Endothelial cell of umbilical vein (primary cell): Measurements from ENCODE around the gene HDAC7. TPM values are rescaled to one million over a fixed set of nuclear protein-coding genes. Genes with fewer than 3 reads are reported as not detected.
A peak's percentile ranks its signal among the peaks of the same experiment; 100 is the strongest.

Source experiments
- BruUV-seq: library from RNA; stranded (reverse); fragments of 400-500 nt; replicated peaks from 2 replicates; lab custom pipeline; 2021; lab: Mats Ljungman, UMichigan
- CTCF ChIA-PET: fragments of 300-600, 350-600 bp; sonication (Branson Sonifier 250); formaldehyde crosslinking; loops from one replicate; lab custom pipeline; 2021; ENCODE audit warnings: antibody characterized with exemption, inconsistent platforms; lab: Charles Lee
- POLR2A ChIA-PET: fragments of 300-600, 350-600 bp; sonication (Branson Sonifier 250); formaldehyde crosslinking; loops from one replicate; lab custom pipeline; 2021; ENCODE audit warnings: antibody characterized with exemption, inconsistent platforms; lab: Charles Lee
- DNase-seq: peaks from one replicate; pipeline ENCODE4 v3.0.0-alpha.2; 2011; ENCODE audit warnings: low read depth, low spot score
- FAIRE-seq: peaks from 2 replicates; lab custom pipeline; 2011; peaks lifted over from hg19 to GRCh38; lab: Jason Lieb, UNC
- H2AFZ ChIP-seq: 2 replicates; pipeline ENCODE4 v1.6.0; 2012; ENCODE audit warnings: low read depth, low read length, control low read depth, inconsistent platforms
- H3K27ac ChIP-seq: 2 replicates; pipeline ENCODE4 v1.5.1; 2011; ENCODE audit warnings: low read depth, mild to moderate bottlenecking, control low read depth, low read length, moderate library complexity; ENCODE audit not compliant: insufficient read depth
- H3K27me3 ChIP-seq, 2 experiments: 2 replicates each; pipeline versions ENCODE4 v1.6.0 to v1.6.1; 2011; ENCODE audit warnings: low read length in 2 of 2, mixed read lengths in 1 of 2; ENCODE audit not compliant: control insufficient read depth in 2 of 2, insufficient read depth in 2 of 2
- H3K36me3 ChIP-seq, 2 experiments: 2 replicates in 1 of 2; 3 replicates in 1 of 2; pipeline ENCODE4 v1.5.1; 2011; ENCODE audit warnings: low read length in 2 of 2, mild to moderate bottlenecking in 1 of 2, moderate library complexity in 1 of 2; ENCODE audit not compliant: control insufficient read depth in 2 of 2, insufficient read depth in 2 of 2; ENCODE audit errors: extremely low read depth in 1 of 2
- H3K4me1 ChIP-seq: 3 replicates; pipeline ENCODE4 v1.5.1; 2011; ENCODE audit warnings: mild to moderate bottlenecking, low read length; ENCODE audit not compliant: control insufficient read depth, insufficient read depth; ENCODE audit errors: extremely low read depth
- H3K4me2 ChIP-seq: 2 replicates; pipeline ENCODE4 v1.6.1; 2011; ENCODE audit warnings: low read length, control low read depth, mixed read lengths; ENCODE audit not compliant: insufficient read depth
- H3K4me3 ChIP-seq, 3 experiments: fragments of 200-600 bp in 1 of 3; sonication (generic), shearing (Covaris generic) in 1 of 3; replicated peaks in 1 of 3; 2 replicates each; pipeline ENCODE4 v1.5.1; 2011 to 2016; ENCODE audit warnings: control low read depth in 3 of 3, low read length in 3 of 3, mild to moderate bottlenecking in 2 of 3, inconsistent platforms in 1 of 3, low read depth in 1 of 3, moderate library complexity in 1 of 3; ENCODE audit not compliant: insufficient read depth in 1 of 3
- H3K79me2 ChIP-seq: 2 replicates; pipeline ENCODE4 v1.6.0; 2012; ENCODE audit warnings: low read length, inconsistent platforms; ENCODE audit not compliant: control insufficient read depth, insufficient read depth
- H3K9ac ChIP-seq: replicated peaks from 2 replicates; pipeline ENCODE3; 2011; ENCODE audit warnings: low read length, control low read depth; ENCODE audit not compliant: insufficient read depth; ENCODE audit errors: extremely low read depth
- H3K9me1 ChIP-seq: replicated peaks from 3 replicates; pipeline ENCODE4 v1.6.0; 2011; ENCODE audit warnings: mild to moderate bottlenecking, low read length; ENCODE audit not compliant: control insufficient read depth, insufficient read depth; ENCODE audit errors: extremely low read depth
- H3K9me3 ChIP-seq: replicated peaks from 2 replicates; pipeline ENCODE4 v1.5.1; 2012; ENCODE audit warnings: low read length, inconsistent platforms; ENCODE audit not compliant: control insufficient read depth, insufficient read depth
- H4K20me1 ChIP-seq: replicated peaks from 2 replicates; pipeline ENCODE3; 2011; ENCODE audit warnings: mild to moderate bottlenecking, low read length; ENCODE audit not compliant: control insufficient read depth, insufficient read depth; ENCODE audit errors: extremely low read depth
- CTCF ChIP-seq, 2 donors: IDR thresholded peaks; 1 replicate in 1 of 2; 2 replicates in 1 of 2; pipeline ENCODE4 v1.5.1; 2011; ENCODE audit warnings: low read length in 2 of 2, mild to moderate bottlenecking in 2 of 2, moderate library complexity in 2 of 2, control low read depth in 1 of 2, inconsistent platforms in 1 of 2, low read depth in 1 of 2; ENCODE audit not compliant: insufficient read depth in 1 of 2; ENCODE audit errors: extremely low read depth in 1 of 2
- FOS ChIP-seq: IDR thresholded peaks from 2 replicates; pipeline ENCODE4 v1.6.1; 2011; ENCODE audit warnings: mild to moderate bottlenecking, low read length, moderate library complexity, borderline replicate concordance; ENCODE audit not compliant: insufficient read depth
- GATA2 ChIP-seq: IDR thresholded peaks from 2 replicates; pipeline ENCODE4 v1.7.0; 2011; ENCODE audit warnings: low read depth, mild to moderate bottlenecking, moderate library complexity, mixed read lengths, low read length; ENCODE audit not compliant: insufficient read length, insufficient read depth
- JUN ChIP-seq: IDR thresholded peaks from 2 replicates; pipeline ENCODE4 v1.6.1; 2011; ENCODE audit warnings: borderline replicate concordance, low read depth; ENCODE audit not compliant: insufficient read length, insufficient read depth
- MAX ChIP-seq: IDR thresholded peaks from 2 replicates; pipeline ENCODE4 v1.6.1; 2011; ENCODE audit not compliant: insufficient read depth, insufficient read length
- POLR2A ChIP-seq: IDR thresholded peaks from 2 replicates; pipeline ENCODE4 v1.6.1; 2012; ENCODE audit warnings: low read depth, mild to moderate bottlenecking, control low read depth, low read length
- POLR2AphosphoS5 ChIP-seq: IDR thresholded peaks from 2 replicates; pipeline ENCODE4 v1.6.1; 2012; ENCODE audit warnings: low read depth, mild to moderate bottlenecking, control low read depth, low read length, moderate library complexity; ENCODE audit not compliant: insufficient read depth
- dilution Hi-C: fragments of 300-500 bp; cut with MboI; formaldehyde crosslinking; loops from one replicate; pipeline ENCODE4 v1.15.0; 2019; ENCODE audit warnings: low sequenced_read_pairs; ENCODE audit not compliant: extremely low pct_ligation_motif_present
- intact Hi-C: fragments of 100-400 bp; cut with micrococcal nuclease; formaldehyde crosslinking; loops from one replicate; pipeline ENCODE4 v1.10.0; 2022
- polyA plus RNA-seq, 4 experiments: library from polyadenylated mRNA; depleted of rRNA in 3 of 4; stranded (reverse) in 3 of 4; unstranded in 1 of 4; fragments of >200 nt; gene quantifications; 2 replicates each; pipeline versions ENCODE4 v1.2.1 to v1.2.3, GENCODE V29; 2011 to 2012; ENCODE audit warnings: missing spikeins in 1 of 4
- total RNA-seq: library from RNA; stranded (reverse); gene quantifications from 2 replicates; pipeline ENCODE4 v1.2.3, GENCODE V29; 2021

HDAC7 gene
- total and polyA plus RNA-seq, 2 donors (not counting 3 experiments of a cell fraction or from before 2014, with no cell fraction given), result 119 to 249 TPM

GRCh38 chr12:47808050-47808449, 11.7 kb downstream of the HDAC7 start:
- Histone ChIP-seq H3K4me1 (peaks cover 88% of the 10 kb centered on the region), H2AFZ (no peak overlapping the region), H3K27me3 (no peaks in the 10 kb centered on the region), H4K20me1 (peaks cover 6% of the 10 kb centered on the region), H3K36me3 (peaks cover 10 to 11% of the 10 kb centered on the region in 2 experiments), H3K27ac (peak overlapping the region; percentile 83), H3K9me1 (no peaks in the 10 kb centered on the region), H3K4me2 (peak overlapping the region; percentile 79), H3K9ac (peak overlapping the region; percentile 71), H3K9me3 (no peaks in the 10 kb centered on the region), H3K4me3 (no peak overlapping the region), H3K79me2 (peaks cover 100% of the 10 kb centered on the region)
- DNase-seq, result peak; percentile 85
- intact Hi-C loops (loop anchor here (1.0 kb wide), 1 partner anchor 9 kb away; no protein-coding TSS in a partner anchor), dilution Hi-C loops (no loop called here)
- TF ChIP-seq POLR2AphosphoS5, result peak; percentile 12
- no peak for TF ChIP-seq CTCF (IDR thresholded peaks at IDR 0.05; ENCODE audit: extremely low read depth in 1 of 2, insufficient read depth in 1 of 2, low read depth in 1 of 2, low read length in 2 of 2)
- TF ChIP-seq GATA2, result no peak
- TF ChIP-seq FOS, result no peak
- no peak for TF ChIP-seq POLR2A
- no peak for TF ChIP-seq JUN
- TF ChIP-seq MAX, result no peak
- ChIA-PET CTCF (interaction anchor here (0.6 to 12.5 kb wide), 15 partner anchors 8 to 141 kb away, joined by 3 to 229 read pairs (median 4); partner anchors contain the start of gene SLC48A1), POLR2A (interaction anchor here (0.9 to 2.7 kb wide), 3 partner anchors 9 to 13 kb away, joined by 4 to 17 read pairs (median 7); no protein-coding TSS in a partner anchor)
- BruUV-seq, result no TSS peak
- FAIRE-seq, result peak; percentile 78
